Endothelial cell of umbilical vein (primary cell): ENCODE data around the gene GLI3. TPM values are rescaled to one million over a fixed set of nuclear protein-coding genes. Genes with fewer than 3 reads are reported as not detected.

ENCODE experiments used
- BruUV-seq: library from RNA; stranded (reverse); fragments of 400-500 nt; replicated peaks from 2 replicates; lab custom pipeline; 2021; lab: Mats Ljungman, UMichigan
- CTCF ChIA-PET: fragments of 300-600, 350-600 bp; sonication (Branson Sonifier 250); formaldehyde crosslinking; loops from one replicate; lab custom pipeline; 2021; ENCODE audit warnings: antibody characterized with exemption, inconsistent platforms; lab: Charles Lee
- POLR2A ChIA-PET: fragments of 300-600, 350-600 bp; sonication (Branson Sonifier 250); formaldehyde crosslinking; loops from one replicate; lab custom pipeline; 2021; ENCODE audit warnings: antibody characterized with exemption, inconsistent platforms; lab: Charles Lee
- DNase-seq: peaks from one replicate; pipeline ENCODE4 v3.0.0-alpha.2; 2011; ENCODE audit warnings: low read depth, low spot score
- FAIRE-seq: peaks from 2 replicates; lab custom pipeline; 2011; peaks lifted over from hg19 to GRCh38; lab: Jason Lieb, UNC
- H2AFZ ChIP-seq: 2 replicates; pipeline ENCODE4 v1.6.0; 2012; ENCODE audit warnings: low read depth, low read length, control low read depth, inconsistent platforms
- H3K27ac ChIP-seq: 2 replicates; pipeline ENCODE4 v1.5.1; 2011; ENCODE audit warnings: low read depth, mild to moderate bottlenecking, control low read depth, low read length, moderate library complexity; ENCODE audit not compliant: insufficient read depth
- H3K27me3 ChIP-seq, 2 experiments: 2 replicates each; pipeline versions ENCODE4 v1.6.0 to v1.6.1; 2011; ENCODE audit warnings: low read length in 2 of 2, mixed read lengths in 1 of 2; ENCODE audit not compliant: control insufficient read depth in 2 of 2, insufficient read depth in 2 of 2
- H3K36me3 ChIP-seq, 2 experiments: 2 replicates in 1 of 2; 3 replicates in 1 of 2; pipeline ENCODE4 v1.5.1; 2011; ENCODE audit warnings: low read length in 2 of 2, mild to moderate bottlenecking in 1 of 2, moderate library complexity in 1 of 2; ENCODE audit not compliant: control insufficient read depth in 2 of 2, insufficient read depth in 2 of 2; ENCODE audit errors: extremely low read depth in 1 of 2
- H3K4me1 ChIP-seq: 3 replicates; pipeline ENCODE4 v1.5.1; 2011; ENCODE audit warnings: mild to moderate bottlenecking, low read length; ENCODE audit not compliant: control insufficient read depth, insufficient read depth; ENCODE audit errors: extremely low read depth
- H3K4me2 ChIP-seq: 2 replicates; pipeline ENCODE4 v1.6.1; 2011; ENCODE audit warnings: low read length, control low read depth, mixed read lengths; ENCODE audit not compliant: insufficient read depth
- H3K4me3 ChIP-seq, 3 experiments: fragments of 200-600 bp in 1 of 3; sonication (generic), shearing (Covaris generic) in 1 of 3; replicated peaks in 1 of 3; 2 replicates each; pipeline ENCODE4 v1.5.1; 2011 to 2016; ENCODE audit warnings: control low read depth in 3 of 3, low read length in 3 of 3, mild to moderate bottlenecking in 2 of 3, inconsistent platforms in 1 of 3, low read depth in 1 of 3, moderate library complexity in 1 of 3; ENCODE audit not compliant: insufficient read depth in 1 of 3
- H3K79me2 ChIP-seq: 2 replicates; pipeline ENCODE4 v1.6.0; 2012; ENCODE audit warnings: low read length, inconsistent platforms; ENCODE audit not compliant: control insufficient read depth, insufficient read depth
- H3K9ac ChIP-seq: replicated peaks from 2 replicates; pipeline ENCODE3; 2011; ENCODE audit warnings: low read length, control low read depth; ENCODE audit not compliant: insufficient read depth; ENCODE audit errors: extremely low read depth
- H3K9me1 ChIP-seq: replicated peaks from 3 replicates; pipeline ENCODE4 v1.6.0; 2011; ENCODE audit warnings: mild to moderate bottlenecking, low read length; ENCODE audit not compliant: control insufficient read depth, insufficient read depth; ENCODE audit errors: extremely low read depth
- H3K9me3 ChIP-seq: replicated peaks from 2 replicates; pipeline ENCODE4 v1.5.1; 2012; ENCODE audit warnings: low read length, inconsistent platforms; ENCODE audit not compliant: control insufficient read depth, insufficient read depth
- H4K20me1 ChIP-seq: replicated peaks from 2 replicates; pipeline ENCODE3; 2011; ENCODE audit warnings: mild to moderate bottlenecking, low read length; ENCODE audit not compliant: control insufficient read depth, insufficient read depth; ENCODE audit errors: extremely low read depth
- CTCF ChIP-seq, 2 donors: IDR thresholded peaks; 1 replicate in 1 of 2; 2 replicates in 1 of 2; pipeline ENCODE4 v1.5.1; 2011; ENCODE audit warnings: low read length in 2 of 2, mild to moderate bottlenecking in 2 of 2, moderate library complexity in 2 of 2, control low read depth in 1 of 2, inconsistent platforms in 1 of 2, low read depth in 1 of 2; ENCODE audit not compliant: insufficient read depth in 1 of 2; ENCODE audit errors: extremely low read depth in 1 of 2
- EZH2 ChIP-seq: IDR thresholded peaks from 2 replicates; pipeline ENCODE4 v1.6.1; 2012; ENCODE audit warnings: borderline replicate concordance, low read depth, mild to moderate bottlenecking, moderate library complexity, low read length, inconsistent platforms; ENCODE audit not compliant: severe bottlenecking
- FOS ChIP-seq: IDR thresholded peaks from 2 replicates; pipeline ENCODE4 v1.6.1; 2011; ENCODE audit warnings: mild to moderate bottlenecking, low read length, moderate library complexity, borderline replicate concordance; ENCODE audit not compliant: insufficient read depth
- GATA2 ChIP-seq: IDR thresholded peaks from 2 replicates; pipeline ENCODE4 v1.7.0; 2011; ENCODE audit warnings: low read depth, mild to moderate bottlenecking, moderate library complexity, mixed read lengths, low read length; ENCODE audit not compliant: insufficient read length, insufficient read depth
- JUN ChIP-seq: IDR thresholded peaks from 2 replicates; pipeline ENCODE4 v1.6.1; 2011; ENCODE audit warnings: borderline replicate concordance, low read depth; ENCODE audit not compliant: insufficient read length, insufficient read depth
- MAX ChIP-seq: IDR thresholded peaks from 2 replicates; pipeline ENCODE4 v1.6.1; 2011; ENCODE audit not compliant: insufficient read depth, insufficient read length
- MYC ChIP-seq: IDR thresholded peaks from one replicate; pipeline ENCODE4 v1.6.1; 2011; ENCODE audit warnings: mild to moderate bottlenecking, low read depth, low read length
- POLR2A ChIP-seq: IDR thresholded peaks from 2 replicates; pipeline ENCODE4 v1.6.1; 2012; ENCODE audit warnings: low read depth, mild to moderate bottlenecking, control low read depth, low read length
- POLR2AphosphoS5 ChIP-seq: IDR thresholded peaks from 2 replicates; pipeline ENCODE4 v1.6.1; 2012; ENCODE audit warnings: low read depth, mild to moderate bottlenecking, control low read depth, low read length, moderate library complexity; ENCODE audit not compliant: insufficient read depth
- dilution Hi-C: fragments of 300-500 bp; cut with MboI; formaldehyde crosslinking; loops from one replicate; pipeline ENCODE4 v1.15.0; 2019; ENCODE audit warnings: low sequenced_read_pairs; ENCODE audit not compliant: extremely low pct_ligation_motif_present
- intact Hi-C: fragments of 100-400 bp; cut with micrococcal nuclease; formaldehyde crosslinking; loops from one replicate; pipeline ENCODE4 v1.10.0; 2022
- polyA plus RNA-seq, 4 experiments: library from polyadenylated mRNA; depleted of rRNA in 3 of 4; stranded (reverse) in 3 of 4; unstranded in 1 of 4; fragments of >200 nt; gene quantifications; 2 replicates each; pipeline versions ENCODE4 v1.2.1 to v1.2.3, GENCODE V29; 2011 to 2012; ENCODE audit warnings: missing spikeins in 1 of 4
- total RNA-seq: library from RNA; stranded (reverse); gene quantifications from 2 replicates; pipeline ENCODE4 v1.2.3, GENCODE V29; 2021

Gene GLI3
- total and polyA plus RNA-seq, 2 donors (not counting 3 experiments of a cell fraction or from before 2014, with no cell fraction given) = 6.0 to 24.9 TPM

GRCh38 chr7:41995632-41996271 lies 241.3 kb downstream of the GLI3 start:
- no peaks in the 10 kb centered on the region for H3K9me3 ChIP-seq
- dilution Hi-C loops = loop anchor here (25.0 kb wide), 1 partner anchor 242 kb away; the partner anchor contains the start of gene GLI3
- FAIRE-seq = no peak
- H3K4me1 ChIP-seq = peaks cover 50% of the 10 kb centered on the region
- H4K20me1 ChIP-seq = no peaks in the 10 kb centered on the region
- CTCF ChIA-PET = interaction anchor here (0.7 to 1.9 kb wide), 6 partner anchors 11 to 53 kb away, joined by 3 to 12 read pairs (median 4); no protein-coding TSS in a partner anchor
- no peaks in the 10 kb centered on the region for H3K79me2 ChIP-seq
- H3K4me2 ChIP-seq = no peak overlapping the region
- POLR2A ChIA-PET = no interaction called here
- no peak overlapping the region for H3K9ac ChIP-seq
- no peaks in the 10 kb centered on the region for H3K9me1 ChIP-seq
- intact Hi-C loops = no loop called here
- H3K4me3 ChIP-seq = no peak overlapping the region
- no peak for DNase-seq
- H3K27me3 ChIP-seq = no peaks in the 10 kb centered on the region
- no peaks in the 10 kb centered on the region for H3K36me3 ChIP-seq
- no TSS peak for BruUV-seq
- TF ChIP-seq FOS = no peak
- no peak for TF ChIP-seq MAX
- no peak for TF ChIP-seq MYC
- TF ChIP-seq POLR2AphosphoS5 = no peak
- no peak for TF ChIP-seq POLR2A
- no peak for TF ChIP-seq JUN
- TF ChIP-seq EZH2 = no peak
- no peak for TF ChIP-seq GATA2
- no peak for TF ChIP-seq CTCF (IDR thresholded peaks at IDR 0.05; ENCODE audit: extremely low read depth in 1 of 2, insufficient read depth in 1 of 2, low read depth in 1 of 2, low read length in 2 of 2)
- H2AFZ ChIP-seq = no peak overlapping the region
- H3K27ac ChIP-seq = no peak overlapping the region
